HepG2 (cell line): Measurements from ENCODE around the gene MYO1B. TPM values are rescaled to one million over a fixed set of nuclear protein-coding genes. Genes with fewer than 3 reads are reported as not detected.

Source experiments
- BRD4 ChIP-seq: sonication (generic); formaldehyde crosslinking; IDR thresholded peaks from 2 replicates; pipeline ENCODE4 v1.4.0; 2020; ENCODE audit warnings: missing genetic modification reagents
- CREM ChIP-seq, 2 experiments: sonication (generic) in 1 of 2; formaldehyde crosslinking in 1 of 2; IDR thresholded peaks; 2 replicates each; pipeline versions ENCODE4 v1.4.0 to v1.6.1; 2016 to 2020; ENCODE audit warnings: antibody characterized with exemption in 1 of 2, mild to moderate bottlenecking in 1 of 2, missing genetic modification reagents in 1 of 2
- KMT2A ChIP-seq: sonication (generic); formaldehyde crosslinking; IDR thresholded peaks from 2 replicates; pipeline ENCODE4 v1.4.0; 2020; ENCODE audit warnings: missing genetic modification reagents
- MED8 ChIP-seq: sonication (generic); formaldehyde crosslinking; IDR thresholded peaks from 2 replicates; pipeline ENCODE4 v1.8.1; 2023; ENCODE audit warnings: mild to moderate bottlenecking, missing genetic modification reagents; ENCODE audit not compliant: insufficient replicate concordance
- NPAS2 ChIP-seq: sonication (generic); formaldehyde crosslinking; IDR thresholded peaks from 2 replicates; pipeline ENCODE4 v1.8.0; 2022; ENCODE audit warnings: mild to moderate bottlenecking, missing genetic modification reagents, borderline replicate concordance
- RFX1 ChIP-seq: fragments of 450-650 bp; IDR thresholded peaks from 2 replicates; pipeline ENCODE4 v1.6.1; 2017
- SOX5 ChIP-seq: IDR thresholded peaks from 2 replicates; pipeline ENCODE4 v1.6.1; 2016; ENCODE audit warnings: borderline replicate concordance
- SRSF4 ChIP-seq: fragments of 200-400 bp; formaldehyde crosslinking; IDR thresholded peaks from one replicate; pipeline ENCODE4 v1.6.1; 2018; ENCODE audit warnings: mild to moderate bottlenecking, low read depth, low read length, moderate library complexity; ENCODE audit not compliant: poor library complexity, severe bottlenecking
- TCF7L2 ChIP-seq: IDR thresholded peaks from 2 replicates; pipeline ENCODE4 v1.6.1; 2011; ENCODE audit warnings: mild to moderate bottlenecking, low read depth, low read length, moderate library complexity
- ZNF567 ChIP-seq: sonication (generic); formaldehyde crosslinking; IDR thresholded peaks from 2 replicates; pipeline ENCODE4 v1.8.1; 2023; ENCODE audit warnings: mild to moderate bottlenecking, missing genetic modification reagents, borderline replicate concordance
- ZNF589 ChIP-seq: sonication (generic); formaldehyde crosslinking; conservative IDR thresholded peaks from 2 replicates; pipeline ENCODE4 v1.8.0; 2022; ENCODE audit warnings: mild to moderate bottlenecking, moderate library complexity, missing genetic modification reagents
- ZNF816 ChIP-seq: sonication (generic); formaldehyde crosslinking; IDR thresholded peaks from 2 replicates; pipeline ENCODE4 v1.8.0; 2022; ENCODE audit warnings: missing genetic modification reagents, mild to moderate bottlenecking, borderline replicate concordance
- polyA plus RNA-seq, 8 experiments: library from polyadenylated mRNA; depleted of rRNA in 3 of 8; stranded (reverse) in 7 of 8; unstranded in 1 of 8; fragments of >200 nt; fragmentation: Illumina TruSeq in 4 of 8; extraction: Trizol in 4 of 8; gene quantifications; 2 replicates each; pipeline versions ENCODE4 v1.2.1 to v1.2.3, GENCODE V29; 2011 to 2016; ENCODE audit warnings: low read depth in 4 of 8, missing spikeins in 1 of 8, mixed read lengths in 1 of 8; ENCODE audit not compliant: insufficient read depth in 1 of 8
- total RNA-seq, 5 experiments: library from RNA; depleted of rRNA; stranded (reverse); fragments of >200 nt; fragmentation: Illumina TruSeq; extraction: Trizol; gene quantifications; 2 replicates each; pipeline ENCODE4 v1.2.3, GENCODE V29; 2016; ENCODE audit warnings: low read depth in 1 of 5
- TF ChIP-seq, protein P1 (sequence below): IDR thresholded peaks from 2 replicates; pipeline ENCODE4 v1.6.1; 2016
- TF ChIP-seq, protein P2 (sequence below): IDR thresholded peaks from 2 replicates; pipeline ENCODE4 v1.6.1; 2016; ENCODE audit warnings: low read depth, borderline replicate concordance
- TF ChIP-seq, protein P3 (sequence below): sonication (generic); formaldehyde crosslinking; IDR thresholded peaks from 2 replicates; pipeline ENCODE4 v1.4.0; 2020; ENCODE audit warnings: low read depth, mild to moderate bottlenecking, missing genetic modification reagents
- TF ChIP-seq, protein P4 (sequence below), 2 experiments: fragments of 450-650 bp in 1 of 2; sonication (generic) in 1 of 2; formaldehyde crosslinking; IDR thresholded peaks; 2 replicates each; pipeline versions ENCODE4 v1.5.0 to v1.8.0; 2020 to 2022; ENCODE audit warnings: mild to moderate bottlenecking in 1 of 2, missing genetic modification reagents in 1 of 2
- TF ChIP-seq, protein P5 (sequence below): sonication (generic); formaldehyde crosslinking; IDR thresholded peaks from 2 replicates; pipeline ENCODE4 v1.4.0; 2020; ENCODE audit warnings: mild to moderate bottlenecking, low read depth, missing genetic modification reagents
- TF ChIP-seq, protein P6 (sequence below): sonication (generic); formaldehyde crosslinking; IDR thresholded peaks from 2 replicates; pipeline ENCODE4 v1.5.1; 2020; ENCODE audit warnings: mild to moderate bottlenecking, missing genetic modification reagents
- TF ChIP-seq, protein P7 (sequence below): sonication (generic); formaldehyde crosslinking; conservative IDR thresholded peaks from 2 replicates; pipeline ENCODE4 v1.8.0; 2022; ENCODE audit warnings: low read depth, missing genetic modification reagents

The MYO1B gene
- total and polyA plus RNA-seq, 2 of the 13 experiments (the other 11 are each of a cell fraction or from before 2014, with no cell fraction given), result 36.9 to 89.8 TPM

DNA sequence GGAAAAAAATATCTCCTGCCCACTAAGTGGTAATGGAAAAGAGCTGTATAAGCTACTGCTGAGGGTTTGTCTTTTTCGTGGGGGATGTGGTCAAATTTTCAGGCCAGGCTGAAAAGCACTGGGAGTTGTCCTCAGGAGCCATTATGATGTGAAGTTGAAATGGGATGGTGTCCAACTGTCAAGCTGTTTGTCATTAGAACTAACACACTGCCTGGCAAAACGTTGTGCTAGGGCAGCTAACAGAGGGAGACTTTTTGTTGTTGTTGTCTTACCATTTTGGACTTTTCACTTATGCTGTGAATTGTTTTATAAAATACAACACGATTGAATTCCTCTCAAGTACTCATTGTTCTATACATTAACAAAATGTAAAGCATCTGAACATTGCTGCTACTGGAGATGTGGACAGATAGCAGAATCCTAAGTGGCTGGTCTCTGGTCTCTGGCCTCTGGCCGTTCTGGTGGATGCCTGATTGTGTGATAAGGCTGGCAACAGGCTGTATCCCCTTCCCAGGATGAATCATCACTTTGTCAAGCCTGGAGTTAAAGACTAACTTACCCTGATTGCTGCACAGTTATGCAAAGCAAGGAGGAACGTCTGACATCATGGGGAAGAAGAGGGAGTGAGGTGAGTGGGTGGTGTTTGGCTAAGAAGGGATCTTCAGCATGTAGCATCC is 2.3 kb downstream of the MYO1B start (continued):
- TF ChIP-seq, protein P1, sequence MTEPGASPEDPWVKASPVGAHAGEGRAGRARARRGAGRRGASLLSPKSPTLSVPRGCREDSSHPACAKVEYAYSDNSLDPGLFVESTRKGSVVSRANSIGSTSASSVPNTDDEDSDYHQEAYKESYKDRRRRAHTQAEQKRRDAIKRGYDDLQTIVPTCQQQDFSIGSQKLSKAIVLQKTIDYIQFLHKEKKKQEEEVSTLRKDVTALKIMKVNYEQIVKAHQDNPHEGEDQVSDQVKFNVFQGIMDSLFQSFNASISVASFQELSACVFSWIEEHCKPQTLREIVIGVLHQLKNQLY, result peak; percentile 71
- no peak for TF ChIP-seq ZNF589
- TF ChIP-seq, protein P2, sequence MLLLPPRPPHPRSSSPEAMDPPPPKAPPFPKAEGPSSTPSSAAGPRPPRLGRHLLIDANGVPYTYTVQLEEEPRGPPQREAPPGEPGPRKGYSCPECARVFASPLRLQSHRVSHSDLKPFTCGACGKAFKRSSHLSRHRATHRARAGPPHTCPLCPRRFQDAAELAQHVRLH, result 0 out of 2 replicates have a peak, but pooled peaks have one; percentile 39
- TF ChIP-seq NPAS2, result no peak
- TF ChIP-seq SOX5 (CRISPR knock-in tag), result peak; percentile 84
- TF ChIP-seq MED8 (CRISPR knock-in tag), result peak; percentile 58
- TF ChIP-seq, protein P3, sequence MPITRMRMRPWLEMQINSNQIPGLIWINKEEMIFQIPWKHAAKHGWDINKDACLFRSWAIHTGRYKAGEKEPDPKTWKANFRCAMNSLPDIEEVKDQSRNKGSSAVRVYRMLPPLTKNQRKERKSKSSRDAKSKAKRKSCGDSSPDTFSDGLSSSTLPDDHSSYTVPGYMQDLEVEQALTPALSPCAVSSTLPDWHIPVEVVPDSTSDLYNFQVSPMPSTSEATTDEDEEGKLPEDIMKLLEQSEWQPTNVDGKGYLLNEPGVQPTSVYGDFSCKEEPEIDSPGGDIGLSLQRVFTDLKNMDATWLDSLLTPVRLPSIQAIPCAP (CRISPR knock-in tag), result no peak
- no peak for TF ChIP-seq BRD4
- TF ChIP-seq SRSF4, result no peak
- TF ChIP-seq, protein P4, sequence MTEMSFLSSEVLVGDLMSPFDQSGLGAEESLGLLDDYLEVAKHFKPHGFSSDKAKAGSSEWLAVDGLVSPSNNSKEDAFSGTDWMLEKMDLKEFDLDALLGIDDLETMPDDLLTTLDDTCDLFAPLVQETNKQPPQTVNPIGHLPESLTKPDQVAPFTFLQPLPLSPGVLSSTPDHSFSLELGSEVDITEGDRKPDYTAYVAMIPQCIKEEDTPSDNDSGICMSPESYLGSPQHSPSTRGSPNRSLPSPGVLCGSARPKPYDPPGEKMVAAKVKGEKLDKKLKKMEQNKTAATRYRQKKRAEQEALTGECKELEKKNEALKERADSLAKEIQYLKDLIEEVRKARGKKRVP (CRISPR knock-in tag; IDR thresholded peaks at IDR 0.05), result peak in 1 of 2 experiments; percentile 67; a peak in 1 of 4 replicates
- no peak for TF ChIP-seq RFX1
- TF ChIP-seq, protein P5, sequence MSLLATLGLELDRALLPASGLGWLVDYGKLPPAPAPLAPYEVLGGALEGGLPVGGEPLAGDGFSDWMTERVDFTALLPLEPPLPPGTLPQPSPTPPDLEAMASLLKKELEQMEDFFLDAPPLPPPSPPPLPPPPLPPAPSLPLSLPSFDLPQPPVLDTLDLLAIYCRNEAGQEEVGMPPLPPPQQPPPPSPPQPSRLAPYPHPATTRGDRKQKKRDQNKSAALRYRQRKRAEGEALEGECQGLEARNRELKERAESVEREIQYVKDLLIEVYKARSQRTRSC (CRISPR knock-in tag), result no peak
- no peak for TF ChIP-seq TCF7L2
- no peak for TF ChIP-seq ZNF816
- peak; percentile 83 for TF ChIP-seq KMT2A
- no peak for TF ChIP-seq ZNF567 (CRISPR knock-in tag)
- TF ChIP-seq, protein P6, sequence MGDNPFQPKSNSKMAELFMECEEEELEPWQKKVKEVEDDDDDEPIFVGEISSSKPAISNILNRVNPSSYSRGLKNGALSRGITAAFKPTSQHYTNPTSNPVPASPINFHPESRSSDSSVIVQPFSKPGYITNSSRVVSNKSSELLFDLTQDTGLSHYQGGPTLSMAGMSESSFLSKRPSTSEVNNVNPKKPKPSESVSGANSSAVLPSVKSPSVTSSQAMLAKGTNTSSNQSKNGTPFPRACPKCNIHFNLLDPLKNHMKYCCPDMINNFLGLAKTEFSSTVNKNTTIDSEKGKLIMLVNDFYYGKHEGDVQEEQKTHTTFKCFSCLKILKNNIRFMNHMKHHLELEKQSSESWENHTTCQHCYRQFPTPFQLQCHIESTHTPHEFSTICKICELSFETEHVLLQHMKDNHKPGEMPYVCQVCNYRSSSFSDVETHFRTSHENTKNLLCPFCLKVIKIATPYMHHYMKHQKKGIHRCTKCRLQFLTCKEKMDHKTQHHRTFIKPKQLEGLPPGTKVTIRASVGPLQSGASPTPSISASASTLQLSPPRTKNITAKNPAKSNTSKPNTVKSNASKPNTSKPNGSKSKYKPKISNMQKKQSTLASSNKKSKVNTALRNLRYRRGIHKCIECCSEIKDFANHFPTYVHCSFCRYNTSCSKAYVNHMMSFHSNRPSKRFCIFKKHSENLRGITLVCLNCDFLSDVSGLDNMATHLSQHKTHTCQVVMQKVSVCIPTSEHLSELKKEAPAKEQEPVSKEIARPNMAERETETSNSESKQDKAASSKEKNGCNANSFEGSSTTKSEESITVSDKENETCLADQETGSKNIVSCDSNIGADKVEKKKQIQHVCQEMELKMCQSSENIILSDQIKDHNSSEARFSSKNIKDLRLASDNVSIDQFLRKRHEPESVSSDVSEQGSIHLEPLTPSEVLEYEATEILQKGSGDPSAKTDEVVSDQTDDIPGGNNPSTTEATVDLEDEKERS (CRISPR knock-in tag), result 0 out of 2 replicates have a peak, but pooled peaks have one; percentile 22
- TF ChIP-seq, protein P7, sequence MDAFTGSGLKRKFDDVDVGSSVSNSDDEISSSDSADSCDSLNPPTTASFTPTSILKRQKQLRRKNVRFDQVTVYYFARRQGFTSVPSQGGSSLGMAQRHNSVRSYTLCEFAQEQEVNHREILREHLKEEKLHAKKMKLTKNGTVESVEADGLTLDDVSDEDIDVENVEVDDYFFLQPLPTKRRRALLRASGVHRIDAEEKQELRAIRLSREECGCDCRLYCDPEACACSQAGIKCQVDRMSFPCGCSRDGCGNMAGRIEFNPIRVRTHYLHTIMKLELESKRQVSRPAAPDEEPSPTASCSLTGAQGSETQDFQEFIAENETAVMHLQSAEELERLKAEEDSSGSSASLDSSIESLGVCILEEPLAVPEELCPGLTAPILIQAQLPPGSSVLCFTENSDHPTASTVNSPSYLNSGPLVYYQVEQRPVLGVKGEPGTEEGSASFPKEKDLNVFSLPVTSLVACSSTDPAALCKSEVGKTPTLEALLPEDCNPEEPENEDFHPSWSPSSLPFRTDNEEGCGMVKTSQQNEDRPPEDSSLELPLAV, result no peak
- TF ChIP-seq CREM (IDR thresholded peaks at IDR 0.05), result peak; percentile 59
- no peak for TF ChIP-seq CREM (CRISPR knock-in tag; IDR thresholded peaks at IDR 0.05)
